ENCODE data around the gene NEK9. TPM values are rescaled to one million over a fixed set of nuclear protein-coding genes. Genes with fewer than 3 reads are reported as not detected.

The NEK9 gene
- total RNA-seq, 1 donor from 2014 or later = 123 TPM

DNA sequence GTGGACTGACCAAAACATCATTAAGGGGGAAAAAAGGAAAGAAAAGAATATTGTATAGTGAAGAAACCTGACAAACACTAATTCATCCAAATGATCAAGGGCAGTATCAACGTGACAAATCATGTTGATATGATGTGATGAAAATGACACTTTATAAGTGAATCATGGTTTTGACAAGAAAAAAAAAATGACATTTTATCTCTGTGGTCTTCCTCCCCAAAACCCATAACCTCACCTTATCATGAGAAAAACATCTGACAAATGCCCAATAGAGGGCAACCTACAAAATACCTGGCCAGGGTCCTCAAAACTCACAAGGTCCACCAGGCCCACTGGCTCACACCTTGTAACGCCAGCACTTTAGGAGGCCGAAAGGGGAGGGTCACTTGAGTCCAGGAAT is 35.8 kb upstream of the NEK9 start:
- intact Hi-C loops (cut with micrococcal nuclease) = no loop called here
- H3K27ac ChIP-seq (replicated peaks) = no peak overlapping the region
- TF ChIP-seq CTCF (IDR thresholded peaks at IDR 0.05; ENCODE audit: borderline replicate concordance) = no peak
- H3K4me3 ChIP-seq = no peak overlapping the region
- peaks cover 5% of the 10 kb centered on the region for H3K36me3 ChIP-seq
- peaks cover 77% of the 10 kb centered on the region for H3K4me1 ChIP-seq
- no peaks in the 10 kb centered on the region for H3K9me3 ChIP-seq (replicated peaks)
- H3K27me3 ChIP-seq (ENCODE audit: low read depth) = no peaks in the 10 kb centered on the region
- no peak for DNase-seq

DNA sequence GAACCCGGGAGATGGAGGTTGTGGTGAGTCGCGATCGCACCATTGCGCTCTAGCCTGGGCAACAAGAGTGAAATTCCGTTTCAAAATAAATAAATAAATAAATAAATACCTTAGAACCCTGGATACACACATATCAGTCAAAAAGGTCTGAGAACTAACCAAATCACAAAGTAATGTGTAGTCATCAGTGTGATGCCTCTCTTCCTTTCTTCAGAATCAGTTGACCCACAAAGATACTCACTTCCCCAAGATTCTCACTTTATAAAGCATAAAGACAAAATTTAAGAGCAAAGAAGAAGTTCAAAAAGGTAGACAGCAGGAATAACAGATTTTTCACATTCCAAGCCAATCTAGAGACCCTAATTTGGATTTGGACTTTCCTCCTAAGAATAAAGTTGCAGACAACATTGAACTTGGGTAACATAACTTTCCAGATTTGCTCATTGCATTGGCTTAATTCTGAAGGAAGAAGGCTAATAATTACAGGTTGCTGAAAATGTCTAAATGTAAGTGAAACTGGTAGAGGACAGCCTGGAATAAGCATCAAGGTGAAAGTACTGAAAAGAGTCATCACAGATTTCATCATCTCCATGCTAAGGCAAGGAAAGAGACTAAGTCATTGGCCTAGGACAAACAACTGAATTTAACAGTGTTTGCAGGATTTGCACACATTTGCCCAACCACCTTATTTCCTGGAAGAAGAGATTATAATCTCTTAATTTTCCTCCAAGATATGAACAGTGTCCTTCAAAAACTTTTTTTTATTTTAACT is 32.2 kb upstream of the NEK9 start:
- Histone ChIP-seq H3K9me3 (replicated peaks) (no peaks in the 10 kb centered on the region), H3K27me3 (ENCODE audit: low read depth) (no peaks in the 10 kb centered on the region), H3K4me3 (no peak overlapping the region), H3K27ac (replicated peaks) (no peak overlapping the region), H3K4me1 (peaks cover 54% of the 10 kb centered on the region), H3K36me3 (peaks cover 5% of the 10 kb centered on the region)
- no peak for TF ChIP-seq CTCF (IDR thresholded peaks at IDR 0.05; ENCODE audit: borderline replicate concordance)
- intact Hi-C loops (cut with micrococcal nuclease) = no loop called here
- DNase-seq = no peak

GRCh38 chr14:75156901-75157300 is 30.1 kb upstream of the NEK9 start:
- TF ChIP-seq CTCF (IDR thresholded peaks at IDR 0.05; ENCODE audit: borderline replicate concordance) = no peak
- Histone ChIP-seq H3K4me3 (no peak overlapping the region), H3K27me3 (ENCODE audit: low read depth) (no peaks in the 10 kb centered on the region), H3K4me1 (peaks cover 38% of the 10 kb centered on the region), H3K27ac (replicated peaks) (no peak overlapping the region), H3K9me3 (replicated peaks) (no peaks in the 10 kb centered on the region), H3K36me3 (peaks cover 2% of the 10 kb centered on the region)
- DNase-seq = no peak
- intact Hi-C loops (cut with micrococcal nuclease) = no loop called here

- intact Hi-C loops (cut with micrococcal nuclease) = no loop called here
- no peak for DNase-seq
- Histone ChIP-seq H3K36me3 (peaks cover 9% of the 10 kb centered on the region), H3K27ac (replicated peaks) (no peak overlapping the region), H3K4me1 (peaks cover 30% of the 10 kb centered on the region), H3K4me3 (no peak overlapping the region), H3K9me3 (replicated peaks) (no peaks in the 10 kb centered on the region), H3K27me3 (ENCODE audit: low read depth) (no peaks in the 10 kb centered on the region)
- no peak for TF ChIP-seq CTCF (IDR thresholded peaks at IDR 0.05; ENCODE audit: borderline replicate concordance)
Observed at GRCh38 chr14:75156111-75156510, 29.3 kb upstream of the NEK9 start.

DNA sequence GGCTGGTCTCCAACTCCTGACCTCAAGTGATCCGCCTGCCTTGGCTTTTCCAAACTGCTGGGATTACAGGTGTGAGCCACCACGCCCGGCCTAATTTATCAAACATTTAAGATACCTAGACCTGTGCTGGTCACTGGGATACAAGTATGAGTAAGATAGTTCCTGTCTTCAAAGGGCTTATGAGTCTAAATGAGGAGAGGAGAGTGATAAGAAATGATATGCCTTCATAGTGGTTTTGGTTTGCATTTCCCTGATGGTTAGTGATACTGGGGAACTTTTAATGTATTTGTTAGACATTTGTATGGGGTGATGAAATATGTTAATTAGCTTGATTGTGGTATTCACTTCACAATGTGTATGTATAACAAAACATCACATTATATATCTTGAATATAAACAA is 28.3 kb upstream of the NEK9 start:
- intact Hi-C loops (cut with micrococcal nuclease) = no loop called here
- Histone ChIP-seq H3K9me3 (replicated peaks) (no peaks in the 10 kb centered on the region), H3K4me1 (peaks cover 28% of the 10 kb centered on the region), H3K36me3 (peaks cover 19% of the 10 kb centered on the region), H3K27ac (replicated peaks) (no peak overlapping the region), H3K27me3 (ENCODE audit: low read depth) (no peaks in the 10 kb centered on the region), H3K4me3 (no peak overlapping the region)
- no peak for TF ChIP-seq CTCF (IDR thresholded peaks at IDR 0.05; ENCODE audit: borderline replicate concordance)
- no peak for DNase-seq

Measured in left ventricle myocardium inferior (tissue), 1 donor.